Effector memory CD8-positive, alpha-beta T cell (primary cell): Measurements from ENCODE around the gene EYA2.
A peak's percentile ranks its signal among the peaks of the same experiment; 100 is the strongest.

Experiments used
- ATAC-seq: fragments of 150-1000 bp; cut with Tn5 transposase; replicated peaks from 2 replicates; pipeline ENCODE4 v1.10.0; 2021; ENCODE audit warnings: mild to moderate bottlenecking, moderate library complexity
- DNase-seq, 3 experiments: peaks; one replicate each; pipeline ENCODE4 v3.0.0; 2021
- H3K27ac Mint-ChIP-seq, 2 donors: one replicate each; pipeline ENCODE4 v1.8.0; 2022; ENCODE audit warnings: mild to moderate bottlenecking in 2 of 2, mixed read lengths in 2 of 2, moderate library complexity in 2 of 2
- H3K27me3 Mint-ChIP-seq, 2 donors: one replicate each; pipeline ENCODE4 v1.8.0; 2022; ENCODE audit warnings: mixed read lengths in 2 of 2
- H3K36me3 Mint-ChIP-seq: one replicate; pipeline ENCODE4 v1.8.0; 2022; ENCODE audit warnings: mild to moderate bottlenecking, moderate library complexity, mixed read lengths; ENCODE audit not compliant: insufficient read depth
- H3K4me1 Mint-ChIP-seq, 2 donors: one replicate each; pipeline ENCODE4 v1.8.0; 2022; ENCODE audit warnings: low read depth in 2 of 2, mixed read lengths in 2 of 2
- H3K4me3 Mint-ChIP-seq, 2 donors: one replicate each; pipeline ENCODE4 v1.8.0; 2022; ENCODE audit warnings: mild to moderate bottlenecking in 2 of 2, mixed read lengths in 2 of 2, moderate library complexity in 2 of 2
- H3K9me3 Mint-ChIP-seq, 2 donors: one replicate each; pipeline ENCODE4 v1.8.0; 2022; ENCODE audit warnings: mixed read lengths in 2 of 2

The EYA2 gene

DNA sequence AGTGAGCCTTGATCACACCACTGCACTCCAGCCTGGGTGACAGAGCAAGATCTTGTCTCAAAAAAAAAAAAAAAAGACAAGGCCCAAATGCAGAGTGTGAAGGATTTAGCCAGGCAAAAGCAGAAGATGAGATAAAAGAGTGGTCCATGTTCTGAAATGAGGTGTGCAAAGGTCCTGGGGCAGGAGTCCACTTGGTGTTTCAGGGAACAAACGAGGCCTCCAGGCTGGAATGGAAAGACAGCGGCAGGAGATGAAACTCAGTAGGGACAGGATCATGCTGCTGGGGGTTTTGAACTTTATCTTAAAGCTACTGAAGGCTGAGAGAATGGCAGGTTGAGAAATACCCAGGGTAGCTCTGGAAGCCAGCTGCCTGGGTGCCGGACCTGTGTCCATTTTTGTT, 283.6 kb downstream of the EYA2 start:
- Mint-ChIP-seq H3K9me3 (no peaks in the 10 kb centered on the region), H3K27me3 (peaks cover 15 to 22% of the 10 kb centered on the region in 2 donors), H3K27ac (no peak overlapping the region), H3K36me3 (peaks cover 6% of the 10 kb centered on the region), H3K4me1 (peaks cover 0 to 4% of the 10 kb centered on the region in 2 donors), H3K4me3 (no peak overlapping the region)
- no peak for ATAC-seq
- no peak for DNase-seq

DNA sequence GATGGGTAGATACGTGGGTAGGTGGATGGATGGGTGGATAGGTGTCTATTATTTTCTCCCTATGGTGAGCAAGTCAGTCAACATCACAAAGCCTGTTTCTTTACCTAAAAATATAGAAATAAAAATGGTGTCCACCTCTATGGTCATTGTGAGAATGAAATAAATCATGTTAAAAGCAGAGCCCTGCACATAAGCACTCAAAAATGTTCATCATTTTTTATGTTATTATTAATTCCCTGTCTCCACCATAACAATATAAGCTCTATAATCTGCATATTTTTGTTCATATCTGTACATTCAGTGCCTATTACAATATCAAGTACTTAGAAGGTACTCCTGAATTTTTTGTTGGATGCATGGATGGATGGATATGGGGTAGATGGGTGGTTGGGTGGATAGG, 284.2 kb downstream of the EYA2 start:
- DNase-seq = no peak
- Mint-ChIP-seq H3K9me3 (no peaks in the 10 kb centered on the region), H3K4me3 (no peak overlapping the region), H3K36me3 (peaks cover 6% of the 10 kb centered on the region), H3K4me1 (peaks cover 0 to 4% of the 10 kb centered on the region in 2 donors), H3K27me3 (peaks cover 15 to 27% of the 10 kb centered on the region in 2 donors), H3K27ac (no peak overlapping the region)
- no peak for ATAC-seq

GRCh38 chr20:47179267-47179666, 284.6 kb downstream of the EYA2 start:
- H3K36me3 Mint-ChIP-seq = peaks cover 6% of the 10 kb centered on the region
- H3K4me3 Mint-ChIP-seq = no peak overlapping the region
- no peak for DNase-seq
- ATAC-seq = no peak
- H3K27ac Mint-ChIP-seq = no peak overlapping the region
- H3K4me1 Mint-ChIP-seq = peaks cover 0 to 4% of the 10 kb centered on the region in 2 donors
- H3K9me3 Mint-ChIP-seq = no peaks in the 10 kb centered on the region
- peaks cover 15 to 24% of the 10 kb centered on the region in 2 donors for H3K27me3 Mint-ChIP-seq

- ATAC-seq (no peak), DNase-seq (no peak)
- Mint-ChIP-seq H3K4me3 (no peak overlapping the region), H3K27ac (no peak overlapping the region), H3K36me3 (peaks cover 2% of the 10 kb centered on the region), H3K4me1 (peaks cover 0 to 2% of the 10 kb centered on the region in 2 donors), H3K9me3 (no peaks in the 10 kb centered on the region), H3K27me3 (peaks cover 0 to 8% of the 10 kb centered on the region in 2 donors)
These were observed 286.6 kb downstream of the EYA2 start for GRCh38 chr20:47181056-47181862.

DNA sequence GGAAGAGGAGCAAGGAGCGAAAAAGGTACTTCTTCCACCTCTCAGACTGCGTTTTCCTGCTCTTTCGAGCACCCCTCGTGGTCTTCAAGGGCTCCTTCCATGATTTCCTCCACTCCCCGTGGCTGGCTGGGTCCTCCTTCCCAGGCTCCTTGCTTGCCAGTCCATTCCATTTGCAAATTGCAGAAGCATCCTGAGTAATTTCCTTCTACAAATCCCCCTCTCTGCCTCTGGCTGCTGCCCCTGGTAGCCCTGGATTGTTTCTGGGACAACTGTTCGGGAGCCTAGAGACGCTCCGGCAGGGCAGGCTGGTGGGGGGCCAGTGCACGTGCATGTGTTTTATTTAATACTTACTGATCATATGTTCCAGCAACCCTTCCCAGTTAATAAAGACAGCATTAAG, 288.7 kb downstream of the EYA2 start:
- peaks cover 2 to 3% of the 10 kb centered on the region in 2 donors for H3K4me1 Mint-ChIP-seq
- no peaks in the 10 kb centered on the region for H3K36me3 Mint-ChIP-seq
- no peak overlapping the region for H3K4me3 Mint-ChIP-seq
- no peak overlapping the region for H3K27ac Mint-ChIP-seq
- DNase-seq (no peak), ATAC-seq (no peak)
- peaks cover 0 to 13% of the 10 kb centered on the region in 2 donors for H3K27me3 Mint-ChIP-seq
- no peaks in the 10 kb centered on the region for H3K9me3 Mint-ChIP-seq

GRCh38 chr20:47187450-47188195, 293.0 kb downstream of the EYA2 start:
- no peaks in the 10 kb centered on the region for H3K9me3 Mint-ChIP-seq
- H3K27ac Mint-ChIP-seq = no peak overlapping the region
- DNase-seq (peak in 1 of 3 experiments; percentile 11), ATAC-seq (peak; percentile 76)
- no peaks in the 10 kb centered on the region for H3K36me3 Mint-ChIP-seq
- peaks cover 5 to 17% of the 10 kb centered on the region in 2 donors for H3K27me3 Mint-ChIP-seq
- no peak overlapping the region for H3K4me3 Mint-ChIP-seq
- H3K4me1 Mint-ChIP-seq = peaks cover 4 to 6% of the 10 kb centered on the region in 2 donors

DNA sequence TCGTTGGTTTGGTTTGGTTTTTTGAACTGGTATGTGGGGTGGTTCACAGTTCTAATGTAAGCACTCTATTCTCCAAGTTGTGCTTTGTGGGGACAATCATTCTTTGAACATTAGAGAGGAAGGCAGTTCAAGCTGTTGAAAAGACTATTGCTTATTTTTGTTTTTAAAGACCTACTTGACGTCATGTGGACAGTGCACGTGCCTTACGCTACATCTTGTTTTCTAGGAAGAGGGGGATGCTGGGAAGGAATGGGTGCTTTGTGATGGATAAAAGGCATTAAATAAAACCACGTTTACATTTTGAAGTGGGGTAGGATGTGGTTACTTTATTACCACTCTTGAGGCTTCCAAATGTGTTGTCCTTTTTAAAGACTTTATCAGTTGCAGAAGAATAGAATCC, 293.9 kb downstream of the EYA2 start:
- ATAC-seq = no peak
- no peaks in the 10 kb centered on the region for H3K9me3 Mint-ChIP-seq

DNA sequence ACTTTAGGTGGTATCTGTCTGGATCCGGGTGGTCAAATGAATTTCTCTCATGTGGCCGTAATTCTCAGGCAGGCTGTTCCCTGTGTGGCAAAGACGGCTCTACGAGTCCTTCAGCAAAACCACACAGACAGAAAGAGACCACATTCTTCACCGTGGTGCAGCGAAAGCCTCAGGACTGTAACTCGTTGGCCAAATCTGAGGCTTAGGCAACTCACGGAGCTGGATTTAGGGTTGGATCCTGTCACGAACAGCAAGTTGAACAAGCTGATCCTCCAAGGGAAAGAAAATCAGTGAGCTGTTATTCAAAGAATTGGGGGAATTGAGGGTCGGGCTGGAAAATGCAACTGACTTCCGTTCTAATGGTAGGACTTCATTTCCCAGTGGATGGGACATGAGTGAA, 294.4 kb downstream of the EYA2 start:
- peaks cover 4 to 6% of the 10 kb centered on the region in 2 donors for H3K4me1 Mint-ChIP-seq
- H3K27me3 Mint-ChIP-seq = peaks cover 5 to 9% of the 10 kb centered on the region in 2 donors
- no peaks in the 10 kb centered on the region for H3K9me3 Mint-ChIP-seq
- H3K36me3 Mint-ChIP-seq = peaks cover 2% of the 10 kb centered on the region
- ATAC-seq (no peak), DNase-seq (no peak)
- no peak overlapping the region for H3K27ac Mint-ChIP-seq
- no peak overlapping the region for H3K4me3 Mint-ChIP-seq

More for the DNA sequence above, 293.9 kb downstream of the EYA2 start:
- Mint-ChIP-seq H3K27ac (no peak overlapping the region), H3K4me3 (no peak overlapping the region), H3K27me3 (peaks cover 5 to 12% of the 10 kb centered on the region in 2 donors), H3K4me1 (peaks cover 4 to 6% of the 10 kb centered on the region in 2 donors), H3K36me3 (peaks cover 2% of the 10 kb centered on the region)
- no peak for DNase-seq

DNA sequence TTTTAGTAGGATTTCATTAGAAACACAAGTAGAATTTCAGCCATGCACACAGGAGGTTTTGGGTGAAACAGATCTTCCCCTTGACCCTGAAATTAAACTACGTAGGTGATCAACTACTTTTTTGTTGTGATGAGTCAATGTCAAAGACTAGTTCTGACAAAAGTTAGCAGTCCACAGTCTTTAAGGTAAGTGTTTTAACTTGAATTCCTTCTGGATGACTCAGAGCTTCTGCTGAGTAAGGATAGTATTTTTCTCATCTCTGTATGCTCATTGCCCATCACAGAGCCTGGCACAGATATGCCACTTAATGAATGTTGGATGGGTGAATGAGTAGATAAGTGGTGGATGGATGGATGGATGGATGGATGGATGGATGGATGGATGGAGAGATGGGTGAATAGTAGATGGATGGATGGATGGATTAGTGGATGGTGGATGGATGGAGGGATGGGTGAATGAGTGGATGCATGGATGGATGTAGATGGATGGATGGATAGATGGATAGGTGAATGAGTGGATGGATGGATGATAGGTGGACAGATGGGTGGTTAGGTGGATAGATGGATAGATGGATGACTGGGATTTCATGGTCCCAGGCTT, 296.5 kb downstream of the EYA2 start:
- no peaks in the 10 kb centered on the region for H3K9me3 Mint-ChIP-seq
- H3K36me3 Mint-ChIP-seq = peaks cover 2% of the 10 kb centered on the region
- H3K27me3 Mint-ChIP-seq = peaks cover 11 to 18% of the 10 kb centered on the region in 2 donors
- H3K4me3 Mint-ChIP-seq = no peak overlapping the region
- ATAC-seq = no peak
- DNase-seq = no peak
- peaks cover 5 to 6% of the 10 kb centered on the region in 2 donors for H3K4me1 Mint-ChIP-seq
- H3K27ac Mint-ChIP-seq = no peak overlapping the region

DNA sequence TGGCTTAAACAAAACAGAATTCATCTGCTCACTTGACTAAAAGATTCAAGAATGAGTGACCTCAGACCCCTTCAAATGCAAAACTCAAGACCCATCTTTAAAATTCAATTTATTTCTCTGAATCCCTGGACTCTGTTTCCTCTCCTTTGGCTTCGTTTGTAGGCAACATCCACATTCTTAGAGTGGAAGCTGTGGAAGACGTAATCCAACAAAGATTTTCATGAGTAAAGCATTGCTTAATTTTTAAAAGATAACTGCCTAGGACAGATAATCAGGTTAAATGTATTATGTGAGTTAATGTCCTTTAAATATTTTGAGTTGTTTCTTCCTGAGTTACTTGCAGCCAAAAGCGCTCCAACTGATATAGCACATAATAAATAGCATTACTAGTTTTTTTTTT, 297.3 kb downstream of the EYA2 start:
- H3K27me3 Mint-ChIP-seq = peaks cover 11 to 18% of the 10 kb centered on the region in 2 donors
- no peak overlapping the region for H3K27ac Mint-ChIP-seq
- no peaks in the 10 kb centered on the region for H3K9me3 Mint-ChIP-seq
- ATAC-seq (no peak), DNase-seq (no peak)
- H3K4me3 Mint-ChIP-seq = no peak overlapping the region
- H3K4me1 Mint-ChIP-seq = peaks cover 8 to 10% of the 10 kb centered on the region in 2 donors
- H3K36me3 Mint-ChIP-seq = peaks cover 2% of the 10 kb centered on the region

DNA sequence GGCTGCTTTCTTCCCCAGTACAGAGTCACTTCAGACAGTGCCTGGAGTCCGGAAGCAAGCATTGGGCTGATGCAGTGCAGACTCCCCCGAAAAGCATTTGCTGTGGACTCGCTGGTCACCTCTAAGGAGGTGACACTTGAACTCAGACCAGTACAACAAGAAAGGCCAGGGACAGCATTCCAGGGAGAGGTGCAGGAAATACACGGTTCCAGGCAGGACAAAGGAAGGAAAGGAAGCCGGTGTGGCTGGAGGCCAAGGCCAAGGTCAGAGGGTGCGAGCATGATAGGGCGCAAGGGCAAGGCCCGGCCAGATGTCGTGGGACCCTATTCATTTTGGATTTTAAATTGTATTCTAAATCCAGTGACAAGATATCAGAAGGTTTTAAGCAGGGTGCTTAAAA, 300.9 kb downstream of the EYA2 start:
- Mint-ChIP-seq H3K27me3 (peaks cover 5 to 9% of the 10 kb centered on the region in 2 donors), H3K27ac (no peak overlapping the region), H3K4me3 (no peak overlapping the region), H3K36me3 (peaks cover 2% of the 10 kb centered on the region), H3K9me3 (no peaks in the 10 kb centered on the region), H3K4me1 (peaks cover 4 to 6% of the 10 kb centered on the region in 2 donors)
- no peak for DNase-seq
- ATAC-seq = no peak

DNA sequence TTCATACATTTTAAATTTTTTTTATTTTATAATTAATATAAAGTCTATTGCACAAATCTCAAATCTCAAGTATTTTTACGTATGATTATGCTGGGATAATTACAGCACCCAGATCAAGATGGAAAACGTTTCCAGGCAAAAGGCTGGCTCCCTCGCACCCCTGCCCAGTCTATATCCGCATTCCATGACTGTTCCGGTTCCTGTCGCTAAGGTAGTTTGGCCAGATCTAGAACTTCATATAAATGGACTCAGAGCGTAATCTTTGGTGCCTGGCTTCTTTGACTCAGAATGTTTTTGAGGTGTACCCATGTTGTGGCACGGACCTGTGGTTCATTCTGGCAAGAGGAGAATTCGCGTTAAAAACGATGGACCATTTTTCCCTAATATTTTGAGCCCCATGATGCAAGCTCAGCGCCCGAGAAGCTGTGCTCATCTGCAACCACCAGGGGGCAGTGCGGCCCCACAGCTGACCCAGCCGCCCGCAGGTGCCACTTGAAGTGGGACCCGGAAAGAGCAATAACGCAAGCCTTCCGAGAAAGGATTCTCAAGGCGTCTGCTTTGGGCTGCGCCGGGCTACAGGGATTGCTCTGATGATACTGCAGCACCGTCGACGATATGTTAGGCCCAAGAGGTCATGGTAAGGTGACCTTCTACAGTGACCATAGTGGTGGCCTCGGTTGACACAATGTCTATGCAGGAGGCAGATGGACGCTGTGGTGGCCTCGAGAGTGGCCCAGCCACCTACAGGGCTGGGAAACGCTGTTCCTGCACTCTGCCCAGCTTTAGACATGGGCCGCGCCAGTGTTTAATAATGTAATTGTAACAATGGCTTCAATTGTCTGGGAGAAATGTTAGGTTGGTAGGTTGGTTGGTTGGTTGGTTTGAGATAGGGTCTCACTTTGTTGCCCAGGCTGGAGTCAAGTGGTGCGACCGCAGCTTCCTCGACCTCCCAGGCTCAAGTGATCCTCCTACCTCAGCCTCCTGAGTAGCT, 301.7 kb downstream of the EYA2 start:
- ATAC-seq = peak; percentile 66
- H3K27me3 Mint-ChIP-seq = peaks cover 5 to 9% of the 10 kb centered on the region in 2 donors
- H3K27ac Mint-ChIP-seq = no peak overlapping the region
- no peaks in the 10 kb centered on the region for H3K9me3 Mint-ChIP-seq
- peaks cover 4 to 6% of the 10 kb centered on the region in 2 donors for H3K4me1 Mint-ChIP-seq
- peak; percentile 68 to 69 (median 69) for DNase-seq
- H3K36me3 Mint-ChIP-seq = peaks cover 2% of the 10 kb centered on the region
- no peak overlapping the region for H3K4me3 Mint-ChIP-seq
